Stimulated activated CD4-positive, alpha-beta T cell treated with anti-CD3 and anti-CD28 coated beads, Interleukin-12 subunit alpha, Interleukin-12 subunit beta, amount 100 ng/mL, for 48 hours (primary cell): Measurements from ENCODE around the gene MEX3D.
A peak's percentile ranks its signal among the peaks of the same experiment; 100 is the strongest.
"Not testable (repeated sequence)": the region's sequence is repeated elsewhere in the genome, so short reads cannot be mapped to it uniquely, and the experiment has no call there.

Experiments used
- DNase-seq, 3 donors: peaks; one replicate each; pipeline ENCODE4 v3.0.0-alpha.2; 2020; ENCODE audit warnings: low read depth in 2 of 3, low spot score in 1 of 3

MEX3D gene

GRCh38 chr19:1522061-1522460, 46.1 kb downstream of the MEX3D start:
- no peak for DNase-seq

GRCh38 chr19:1521636-1522035, 46.5 kb downstream of the MEX3D start:
- DNase-seq: no peak

- DNase-seq: no peak
Measured at GRCh38 chr19:1520203-1520780, 47.8 kb downstream of the MEX3D start.

- not testable (repeated sequence) for DNase-seq
Measured at GRCh38 chr19:1519802-1520201, 48.3 kb downstream of the MEX3D start.

- DNase-seq: no peak
Measured at GRCh38 chr19:1518471-1518870, 49.7 kb downstream of the MEX3D start.

- DNase-seq: no peak
Measured at GRCh38 chr19:1516395-1516753, 51.8 kb downstream of the MEX3D start.

GRCh38 chr19:1514986-1515721, 53.0 kb downstream of the MEX3D start:
- no peak for DNase-seq

- no peak for DNase-seq
Measured at GRCh38 chr19:1514295-1514661, 53.8 kb downstream of the MEX3D start.

GRCh38 chr19:1513499-1514294, 54.4 kb downstream of the MEX3D start:
- DNase-seq: peak; percentile 60 to 68 (median 66)

GRCh38 chr19:1512671-1513498, 55.2 kb downstream of the MEX3D start, which contains the start of gene ADAMTSL5:
Gene ADAMTSL5 (minus strand): TSS chr19:1513019. CDS start chr19:1510943, 2,076 bp downstream.
- DNase-seq: peak; percentile 39 to 76 (median 56)

GRCh38 chr19:1511318-1512317, 56.5 kb downstream of the MEX3D start:
- no peak for DNase-seq

- DNase-seq: no peak
Measured at GRCh38 chr19:1510807-1511206, 57.3 kb downstream of the MEX3D start.

GRCh38 chr19:1510442-1510806, 57.7 kb downstream of the MEX3D start:
- no peak for DNase-seq

GRCh38 chr19:1509602-1510441, 58.3 kb downstream of the MEX3D start:
- DNase-seq: no peak

- no peak for DNase-seq
Measured at GRCh38 chr19:1508507-1508856, 59.6 kb downstream of the MEX3D start.

GRCh38 chr19:1507763-1508506, 60.2 kb downstream of the MEX3D start:
- peak; percentile 86 to 95 (median 88) for DNase-seq

GRCh38 chr19:1507192-1507660, 60.9 kb downstream of the MEX3D start:
- no peak for DNase-seq
